HG03378 (cell line): Measurements from ENCODE around the gene BRME1.
"Not testable (repeated sequence)": the region's sequence is repeated elsewhere in the genome, so short reads cannot be mapped to it uniquely, and the experiment has no call there.

Experiments
- ATAC-seq: cut with Tn5 transposase; IDR thresholded peaks from one replicate; pipeline ENCODE4 v1.9.1; 2021; ENCODE audit warnings: mild to moderate bottlenecking, moderate library complexity; ENCODE audit not compliant: unreplicated experiment

BRME1 gene

GRCh38 chr19:13869281-13869680 is 36.6 kb downstream of the BRME1 start:
- ATAC-seq = no peak

- no peak for ATAC-seq
Observed at GRCh38 chr19:13868663-13869062, 37.3 kb downstream of the BRME1 start.

- ATAC-seq = no peak
Observed at GRCh38 chr19:13866463-13867046, 39.4 kb downstream of the BRME1 start.

- no peak for ATAC-seq
Observed at GRCh38 chr19:13865571-13866462, 40.1 kb downstream of the BRME1 start.

- no peak for ATAC-seq
Observed at GRCh38 chr19:13864667-13865570, 41.0 kb downstream of the BRME1 start.

GRCh38 chr19:13864046-13864666 is 41.8 kb downstream of the BRME1 start:
- no peak for ATAC-seq

GRCh38 chr19:13861714-13862531 is 44.0 kb downstream of the BRME1 start:
- peak; percentile 52 for ATAC-seq

GRCh38 chr19:13861392-13861713 is 44.6 kb downstream of the BRME1 start:
- ATAC-seq = no peak

- no peak for ATAC-seq
Observed at GRCh38 chr19:13860679-13861391, 45.1 kb downstream of the BRME1 start.

- no peak for ATAC-seq
Observed at GRCh38 chr19:13859361-13859880, 46.5 kb downstream of the BRME1 start.

GRCh38 chr19:13856497-13856896 is 49.4 kb downstream of the BRME1 start:
- no peak for ATAC-seq

GRCh38 chr19:13852171-13852707 is 53.7 kb downstream of the BRME1 start:
- not testable (repeated sequence) for ATAC-seq

GRCh38 chr19:13851734-13852114 is 54.2 kb downstream of the BRME1 start:
- ATAC-seq = not testable (repeated sequence)

GRCh38 chr19:13850910-13851733 is 54.8 kb downstream of the BRME1 start:
- ATAC-seq = no peak

GRCh38 chr19:13849991-13850909 is 55.7 kb downstream of the BRME1 start:
- no peak for ATAC-seq

GRCh38 chr19:13848798-13849676 is 56.9 kb downstream of the BRME1 start:
- no peak for ATAC-seq
